ENCODE results near the gene TBCB.
"Not testable (repeated sequence)": the region's sequence is repeated elsewhere in the genome, so short reads cannot be mapped to it uniquely, and the experiment has no call there.

Gene TBCB, protein sequence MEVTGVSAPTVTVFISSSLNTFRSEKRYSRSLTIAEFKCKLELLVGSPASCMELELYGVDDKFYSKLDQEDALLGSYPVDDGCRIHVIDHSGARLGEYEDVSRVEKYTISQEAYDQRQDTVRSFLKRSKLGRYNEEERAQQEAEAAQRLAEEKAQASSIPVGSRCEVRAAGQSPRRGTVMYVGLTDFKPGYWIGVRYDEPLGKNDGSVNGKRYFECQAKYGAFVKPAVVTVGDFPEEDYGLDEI

DNA sequence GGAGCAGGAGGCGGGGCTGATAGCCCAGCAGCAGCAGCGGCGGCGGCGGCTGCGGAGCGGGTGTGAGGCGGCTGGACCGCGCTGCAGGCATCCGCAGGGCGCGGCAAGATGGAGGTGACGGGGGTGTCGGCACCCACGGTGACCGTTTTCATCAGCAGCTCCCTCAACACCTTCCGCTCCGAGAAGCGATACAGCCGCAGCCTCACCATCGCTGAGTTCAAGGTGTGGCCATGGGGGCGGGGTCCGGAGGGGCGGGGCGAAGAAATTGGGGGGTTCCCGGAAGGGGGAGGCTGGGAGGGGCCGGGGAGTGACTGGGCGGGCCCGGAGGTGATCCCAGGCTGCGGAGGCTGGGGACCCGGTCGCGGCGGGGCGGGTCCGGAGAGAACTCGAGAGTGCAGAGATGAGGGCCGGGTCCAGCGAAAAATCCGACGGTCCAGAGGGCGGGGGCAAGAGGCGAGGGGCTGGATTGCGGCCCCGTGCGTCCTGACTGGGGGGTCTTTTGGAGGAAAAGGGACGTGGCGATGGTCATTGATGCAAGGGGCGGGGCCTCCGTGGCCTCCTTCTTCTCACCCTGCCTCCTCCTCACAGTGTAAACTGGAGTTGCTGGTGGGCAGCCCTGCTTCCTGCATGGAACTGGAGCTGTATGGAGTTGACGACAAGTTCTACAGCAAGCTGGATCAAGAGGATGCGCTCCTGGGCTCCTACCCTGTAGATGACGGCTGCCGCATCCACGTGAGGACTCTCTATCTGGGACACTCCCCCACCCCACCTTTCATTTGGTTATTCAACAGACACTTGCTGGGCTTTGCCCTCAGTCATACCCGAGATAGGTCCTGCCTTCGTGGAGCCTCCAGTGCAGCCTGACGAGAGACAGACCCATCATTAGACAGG, at the start of gene TBCB:
Gene TBCB (plus strand): TSS at position 16 of the 891 bp plus-strand sequence. CDS start 93 bp downstream, at position 109.
- Histone ChIP-seq H3K27ac (ENCODE audit: low read depth, low read length, poor library complexity, severe bottlenecking) (peak within 1 kb of the TSS; percentile 72), H3F3A (ENCODE audit: insufficient read depth, low read length) (no peaks in the 10 kb centered on the region), H3K9me3 (ENCODE audit: low read length) (no peaks in the 10 kb centered on the region), H3K4me2 (ENCODE audit: low read length) (peak within 1 kb of the TSS; percentile 79), H3K9ac (ENCODE audit: low read length) (peak within 1 kb of the TSS; percentile 97), H3K4me1 (ENCODE audit: insufficient read depth, low read length, severe bottlenecking) (peaks cover 24% of the 10 kb centered on the region), H3K79me2 (ENCODE audit: insufficient read depth, low read length) (no peaks in the 10 kb centered on the region), H3K9me2 (ENCODE audit: low read depth, low read length) (no peaks in the 10 kb centered on the region), H2AFZ (ENCODE audit: low read length) (no peak within 1 kb of the TSS), H3K27me3 (ENCODE audit: insufficient read depth, low read length) (no peaks in the 10 kb centered on the region), H3K36me3 (ENCODE audit: insufficient read depth, low read length) (peaks cover 37% of the 10 kb centered on the region), H4K20me1 (ENCODE audit: insufficient read depth, low read length) (no peaks in the 10 kb centered on the region), H3K4me3 (ENCODE audit: low read depth, low read length, poor library complexity, severe bottlenecking) (peak within 1 kb of the TSS; percentile 96)
- TF ChIP-seq, protein P1, sequence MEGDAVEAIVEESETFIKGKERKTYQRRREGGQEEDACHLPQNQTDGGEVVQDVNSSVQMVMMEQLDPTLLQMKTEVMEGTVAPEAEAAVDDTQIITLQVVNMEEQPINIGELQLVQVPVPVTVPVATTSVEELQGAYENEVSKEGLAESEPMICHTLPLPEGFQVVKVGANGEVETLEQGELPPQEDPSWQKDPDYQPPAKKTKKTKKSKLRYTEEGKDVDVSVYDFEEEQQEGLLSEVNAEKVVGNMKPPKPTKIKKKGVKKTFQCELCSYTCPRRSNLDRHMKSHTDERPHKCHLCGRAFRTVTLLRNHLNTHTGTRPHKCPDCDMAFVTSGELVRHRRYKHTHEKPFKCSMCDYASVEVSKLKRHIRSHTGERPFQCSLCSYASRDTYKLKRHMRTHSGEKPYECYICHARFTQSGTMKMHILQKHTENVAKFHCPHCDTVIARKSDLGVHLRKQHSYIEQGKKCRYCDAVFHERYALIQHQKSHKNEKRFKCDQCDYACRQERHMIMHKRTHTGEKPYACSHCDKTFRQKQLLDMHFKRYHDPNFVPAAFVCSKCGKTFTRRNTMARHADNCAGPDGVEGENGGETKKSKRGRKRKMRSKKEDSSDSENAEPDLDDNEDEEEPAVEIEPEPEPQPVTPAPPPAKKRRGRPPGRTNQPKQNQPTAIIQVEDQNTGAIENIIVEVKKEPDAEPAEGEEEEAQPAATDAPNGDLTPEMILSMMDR (IDR thresholded peaks at IDR 0.05; ENCODE audit: low read length), result no peak
- TF ChIP-seq EZH2 (IDR thresholded peaks at IDR 0.05; ENCODE audit: borderline replicate concordance, low read length), result no peak

DNA sequence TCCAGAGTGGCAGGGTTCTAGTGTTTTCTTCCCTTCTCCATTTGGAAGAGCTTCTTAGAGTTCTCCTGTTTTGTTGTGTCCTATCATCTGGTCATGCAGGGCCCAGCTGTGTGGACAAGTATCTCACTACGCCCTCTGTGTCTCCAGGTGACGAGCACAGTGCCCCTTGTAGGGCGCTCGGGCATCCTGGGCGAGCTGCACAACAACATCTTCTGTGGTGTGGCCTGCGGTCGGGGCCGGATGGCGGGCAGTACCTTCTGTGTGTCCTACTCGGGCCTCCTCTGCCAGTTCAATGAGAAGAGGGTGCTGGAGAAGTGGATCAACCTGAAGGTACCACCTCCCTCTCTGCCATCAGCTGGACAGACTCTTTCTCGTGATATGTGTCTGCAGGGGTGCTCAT, 47.6 kb upstream of the TBCB start:
- Histone ChIP-seq H3K27ac (ENCODE audit: low read depth, low read length, poor library complexity, severe bottlenecking) (no peak overlapping the region), H3K9me3 (ENCODE audit: low read length) (no peaks in the 10 kb centered on the region), H2AFZ (ENCODE audit: low read length) (no peak overlapping the region), H3F3A (ENCODE audit: insufficient read depth, low read length) (no peaks in the 10 kb centered on the region), H3K27me3 (ENCODE audit: insufficient read depth, low read length) (no peaks in the 10 kb centered on the region), H3K79me2 (ENCODE audit: insufficient read depth, low read length) (no peaks in the 10 kb centered on the region), H3K9me2 (ENCODE audit: low read depth, low read length) (no peaks in the 10 kb centered on the region), H3K36me3 (ENCODE audit: insufficient read depth, low read length) (peaks cover 78% of the 10 kb centered on the region), H3K9ac (ENCODE audit: low read length) (no peak overlapping the region), H3K4me3 (ENCODE audit: low read depth, low read length, poor library complexity, severe bottlenecking) (no peak overlapping the region), H3K4me2 (ENCODE audit: low read length) (no peak overlapping the region), H4K20me1 (ENCODE audit: insufficient read depth, low read length) (no peaks in the 10 kb centered on the region), H3K4me1 (ENCODE audit: insufficient read depth, low read length, severe bottlenecking) (no peaks in the 10 kb centered on the region)
- no peak for TF ChIP-seq EZH2 (IDR thresholded peaks at IDR 0.05; ENCODE audit: borderline replicate concordance, low read length)
- TF ChIP-seq, protein P1 (IDR thresholded peaks at IDR 0.05; ENCODE audit: low read length), result no peak

DNA sequence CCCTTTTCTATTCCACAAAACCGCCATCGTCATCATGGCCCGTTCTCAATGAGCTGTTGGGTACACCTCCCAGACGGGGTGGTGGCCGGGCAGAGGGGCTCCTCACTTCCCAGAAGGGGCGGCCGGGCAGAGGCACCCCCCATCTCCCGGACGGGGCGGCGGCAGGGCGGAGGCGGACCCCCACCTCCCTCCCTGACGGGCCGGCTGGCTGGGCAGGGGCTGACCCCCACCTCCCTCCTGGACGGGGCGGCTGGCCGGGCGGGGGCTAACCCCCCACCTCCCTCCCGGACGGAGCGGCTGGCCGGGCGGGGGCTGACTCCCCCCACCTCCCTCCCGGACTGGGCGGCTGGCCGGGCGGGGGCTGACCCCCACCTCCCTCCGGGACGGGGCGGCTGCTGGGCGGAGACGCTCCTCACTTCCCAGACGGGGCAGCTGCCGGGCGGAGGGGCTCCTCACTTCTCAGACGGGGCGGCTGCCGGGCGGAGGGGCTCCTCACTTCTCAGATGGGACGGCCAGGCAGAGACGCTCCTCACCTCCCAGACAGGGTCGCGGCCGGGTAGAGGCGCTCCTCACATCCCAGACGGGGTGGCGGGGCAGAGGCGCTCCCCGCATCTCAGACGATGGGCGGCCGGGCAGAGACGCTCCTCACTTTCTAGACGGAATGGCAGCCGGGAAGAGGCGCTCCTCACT, 46.3 kb upstream of the TBCB start:
- not testable (repeated sequence) for H3K27ac ChIP-seq (ENCODE audit: low read depth, low read length, poor library complexity, severe bottlenecking); H3K4me3 ChIP-seq (ENCODE audit: low read depth, low read length, poor library complexity, severe bottlenecking)
- peaks cover 81% of the 10 kb centered on the region for H3K36me3 ChIP-seq (ENCODE audit: insufficient read depth, low read length)

More for the DNA sequence above, 46.3 kb upstream of the TBCB start:
- not testable (repeated sequence) for H3K27me3 ChIP-seq (ENCODE audit: insufficient read depth, low read length); H3K9me2 ChIP-seq (ENCODE audit: low read depth, low read length); H2AFZ ChIP-seq (ENCODE audit: low read length); H4K20me1 ChIP-seq (ENCODE audit: insufficient read depth, low read length); H3K4me2 ChIP-seq (ENCODE audit: low read length); H3K9ac ChIP-seq (ENCODE audit: low read length); H3K4me1 ChIP-seq (ENCODE audit: insufficient read depth, low read length, severe bottlenecking); H3K79me2 ChIP-seq (ENCODE audit: insufficient read depth, low read length); H3K9me3 ChIP-seq (ENCODE audit: low read length); H3F3A ChIP-seq (ENCODE audit: insufficient read depth, low read length)
